Glutamatergic neuron (in vitro differentiated cells): ENCODE results near the gene ZNF132. TPM values are rescaled to one million over a fixed set of nuclear protein-coding genes. Genes with fewer than 3 reads are reported as not detected.

Source experiments
- DNase-seq: peaks from one replicate; pipeline ENCODE4 v3.0.0; 2022
- H3K27ac Mint-ChIP-seq: one replicate; pipeline ENCODE4 v1.8.0; 2020; ENCODE audit warnings: mild to moderate bottlenecking, mixed read lengths, inconsistent platforms; ENCODE audit not compliant: unreplicated experiment
- H3K27me3 Mint-ChIP-seq: one replicate; pipeline ENCODE4 v1.8.0; 2020; ENCODE audit warnings: mild to moderate bottlenecking, moderate library complexity, mixed read lengths, inconsistent platforms; ENCODE audit not compliant: unreplicated experiment
- H3K36me3 Mint-ChIP-seq: one replicate; pipeline ENCODE4 v1.8.0; 2020; ENCODE audit warnings: mild to moderate bottlenecking, mixed read lengths, inconsistent platforms; ENCODE audit not compliant: unreplicated experiment
- H3K4me1 Mint-ChIP-seq: one replicate; pipeline ENCODE4 v1.8.0; 2020; ENCODE audit warnings: mild to moderate bottlenecking, low read depth, mixed read lengths, inconsistent platforms; ENCODE audit not compliant: unreplicated experiment
- H3K4me3 Mint-ChIP-seq: one replicate; pipeline ENCODE4 v1.8.0; 2020; ENCODE audit warnings: mild to moderate bottlenecking, mixed read lengths, inconsistent platforms; ENCODE audit not compliant: unreplicated experiment
- H3K9me3 Mint-ChIP-seq: one replicate; pipeline ENCODE4 v1.8.0; 2020; ENCODE audit warnings: mild to moderate bottlenecking, moderate library complexity, mixed read lengths, inconsistent platforms; ENCODE audit not compliant: unreplicated experiment
- CTCF ChIP-seq: fragments of 200-600 bp; sonication (generic); IDR thresholded peaks from one replicate; pipeline ENCODE4 v1.5.0; 2021; ENCODE audit not compliant: partially characterized antibody, unreplicated experiment
- total RNA-seq: library from RNA; stranded (reverse); fragmentation: NEBNext Ultra II Directional; extraction: Animal tissue kit (Norgen Biotek cat#: 25700); gene quantifications from one replicate; pipeline ENCODE4 v1.2.1, GENCODE V29; 2021; ENCODE audit not compliant: unreplicated experiment

The ZNF132 gene
- total RNA-seq, 1 donor from 2014 or later = 4.9 TPM

- Mint-ChIP-seq H3K4me1 (no peaks in the 10 kb centered on the region), H3K27ac (no peak overlapping the region), H3K27me3 (no peaks in the 10 kb centered on the region), H3K9me3 (peaks cover 1% of the 10 kb centered on the region), H3K4me3 (no peak overlapping the region), H3K36me3 (peaks cover 14% of the 10 kb centered on the region)
- no peak for DNase-seq
- no peak for TF ChIP-seq CTCF
These were observed 23.3 kb downstream of the ZNF132 start for GRCh38 chr19:58416604-58417003.

GRCh38 chr19:58409010-58409790, 30.8 kb downstream of the ZNF132 start:
- peak overlapping the region; percentile 90 for H3K4me3 Mint-ChIP-seq
- no peak for DNase-seq
- H3K4me1 Mint-ChIP-seq = peaks cover 11% of the 10 kb centered on the region
- peak overlapping the region; percentile 53 for H3K27ac Mint-ChIP-seq
- peaks cover 14% of the 10 kb centered on the region for H3K27me3 Mint-ChIP-seq
- TF ChIP-seq CTCF = no peak
- H3K36me3 Mint-ChIP-seq = no peaks in the 10 kb centered on the region
- peaks cover 14% of the 10 kb centered on the region for H3K9me3 Mint-ChIP-seq

- Mint-ChIP-seq H3K4me3 (peak within 1 kb of the TSS; percentile 90), H3K27me3 (peaks cover 14% of the 10 kb centered on the region), H3K27ac (peak within 1 kb of the TSS; percentile 64), H3K36me3 (no peaks in the 10 kb centered on the region), H3K9me3 (peaks cover 16% of the 10 kb centered on the region), H3K4me1 (peaks cover 11% of the 10 kb centered on the region)
- no peak for TF ChIP-seq CTCF
- DNase-seq = peak; percentile 98
These were observed 31.6 kb downstream of the ZNF132 start, which contains the start of gene ZNF584 for GRCh38 chr19:58408152-58409009. Gene ZNF584 (plus strand): TSS chr19:58408649. CDS start chr19:58409148, 499 bp downstream.

- H3K36me3 Mint-ChIP-seq = no peaks in the 10 kb centered on the region
These were observed 32.2 kb downstream of the ZNF132 start for GRCh38 chr19:58407658-58408151.

More at GRCh38 chr19:58407658-58408151, 32.2 kb downstream of the ZNF132 start:
- Mint-ChIP-seq H3K27ac (peak overlapping the region; percentile 64), H3K4me3 (peak overlapping the region; percentile 90), H3K9me3 (peaks cover 16% of the 10 kb centered on the region), H3K27me3 (peaks cover 14% of the 10 kb centered on the region), H3K4me1 (peaks cover 11% of the 10 kb centered on the region)
- no peak for TF ChIP-seq CTCF
- DNase-seq = no peak
